Endodermal cell (in vitro differentiated cells): ENCODE data around the gene RNF2. TPM values are rescaled to one million over a fixed set of nuclear protein-coding genes. Genes with fewer than 3 reads are reported as not detected.
A peak's percentile ranks its signal among the peaks of the same experiment; 100 is the strongest.
"Not testable (repeated sequence)": the region's sequence is repeated elsewhere in the genome, so short reads cannot be mapped to it uniquely, and the experiment has no call there.

Experiments used
- DNase-seq: peaks from one replicate; pipeline ENCODE4 v3.0.0-alpha.2; 2017
- H3K27ac ChIP-seq: 2 replicates; pipeline ENCODE4 v1.5.1; 2013; ENCODE audit warnings: mild to moderate bottlenecking, low read depth, low read length, moderate library complexity
- H3K27me3 ChIP-seq: 2 replicates; pipeline ENCODE4 v1.6.1; 2013; ENCODE audit warnings: mild to moderate bottlenecking, low read length, moderate library complexity; ENCODE audit not compliant: insufficient read depth, control insufficient read depth, poor library complexity, severe bottlenecking
- H3K36me3 ChIP-seq: 2 replicates; pipeline ENCODE4 v1.7.0; 2013; ENCODE audit warnings: mild to moderate bottlenecking, low read length, moderate library complexity; ENCODE audit not compliant: control insufficient read depth, insufficient read depth
- H3K4me1 ChIP-seq: one replicate; pipeline ENCODE4 v1.7.0; 2013; ENCODE audit warnings: low read length; ENCODE audit not compliant: control insufficient read depth, insufficient read depth
- H3K4me3 ChIP-seq: 2 replicates; pipeline ENCODE4 v1.5.1; 2013; ENCODE audit warnings: mild to moderate bottlenecking, low read length, moderate library complexity
- H3K9ac ChIP-seq: 2 replicates; pipeline ENCODE4 v1.6.1; 2013; ENCODE audit warnings: mild to moderate bottlenecking, low read length, moderate library complexity; ENCODE audit not compliant: poor library complexity, severe bottlenecking; ENCODE audit errors: extremely low read depth
- H3K9me3 ChIP-seq: 2 replicates; pipeline ENCODE4 v1.6.1; 2013; ENCODE audit warnings: mild to moderate bottlenecking, low read length, moderate library complexity; ENCODE audit not compliant: control insufficient read depth
- H3K27ac Mint-ChIP-seq: 2 replicates; pipeline ENCODE4 v1.8.0; 2020; ENCODE audit warnings: mixed read lengths
- H3K27me3 Mint-ChIP-seq: 2 replicates; pipeline ENCODE4 v1.8.0; 2021; ENCODE audit warnings: mild to moderate bottlenecking, mixed read lengths; ENCODE audit not compliant: insufficient read depth
- H3K36me3 Mint-ChIP-seq: 2 replicates; pipeline ENCODE4 v1.8.0; 2020; ENCODE audit warnings: low read depth, mixed read lengths
- H3K4me1 Mint-ChIP-seq: 2 replicates; pipeline ENCODE4 v1.8.0; 2020; ENCODE audit warnings: mixed read lengths
- H3K4me3 Mint-ChIP-seq: 2 replicates; pipeline ENCODE4 v1.8.0; 2020; ENCODE audit warnings: mild to moderate bottlenecking, moderate library complexity, mixed read lengths
- H3K9me3 Mint-ChIP-seq: 2 replicates; pipeline ENCODE4 v1.8.0; 2020; ENCODE audit warnings: mild to moderate bottlenecking, mixed read lengths
- CTCF ChIP-seq: fragments of 200-600 bp; sonication (generic); conservative IDR thresholded peaks from 2 replicates; pipeline ENCODE4 v1.5.0; 2021; ENCODE audit warnings: antibody characterized with exemption, mild to moderate bottlenecking
- WGBS, 2 experiments: methylation state at CpG; one replicate each; pipeline versions ENCODE4 v1.1.5 to v1.1.7; 2013; ENCODE audit warnings: missing lambda C conversion rate in 2 of 2, mixed read lengths in 1 of 2; ENCODE audit not compliant: insufficient coverage in 1 of 2, insufficient read length in 1 of 2; 5-methylcytosine and 5-hydroxymethylcytosine counted together
- long read RNA-seq, 4 experiments: library from polyadenylated mRNA in 2 of 4; library from RNA in 1 of 4; library from capped mRNA in 1 of 4; stranded (forward) in 3 of 4; unstranded in 1 of 4; transcript quantifications; one replicate each; pipeline ENCODE4 v2.0.0, GENCODE V29; 2020 to 2021; ENCODE audit warnings: inconsistent platforms in 1 of 4
- polyA plus RNA-seq, 2 experiments: library from polyadenylated mRNA; stranded (reverse); fragments of 50-300 nt; gene quantifications; one replicate each; pipeline ENCODE4 v1.2.3, GENCODE V29; 2013
- total RNA-seq, 2 donors: library from RNA; stranded (reverse); fragmentation: NEBNext Ultra II Directional in 1 of 2; extraction: Animal tissue kit (Norgen Biotek cat#: 25700) in 1 of 2; gene quantifications; 2 replicates in 1 of 2; 3 replicates in 1 of 2; pipeline ENCODE4 v1.2.1, GENCODE V29; 2021

RNF2 gene
- 10 to 100 TPM; 61.1 to 66.9 TPM for total RNA-seq
- polyA plus RNA-seq (2013, experiment 1 of 2): 53.1 TPM
- polyA plus RNA-seq (2013, experiment 2 of 2): 49.7 TPM
- long read RNA-seq, experiment 1, transcript RNF2-202 (7 exons, 3,606 nt): major isoform, 7 of 19 reads
- long read RNA-seq, experiment 1, partial matches to known transcripts: 4 of 19 reads
- long read RNA-seq, experiment 1, other reads (novel, unspliced or antisense): 8 of 19 reads
- long read RNA-seq, experiment 2, transcript RNF2-202 (7 exons, 3,606 nt): major isoform, 58 of 73 reads
- long read RNA-seq, experiment 2, partial matches to known transcripts: 6 of 73 reads
- long read RNA-seq, experiment 2, other reads (novel, unspliced or antisense): 5 of 73 reads
- long read RNA-seq, experiment 3, transcript RNF2-202 (7 exons, 3,606 nt): major isoform, 222 of 259 reads
- long read RNA-seq, experiment 3, partial matches to known transcripts: 8 of 259 reads
- long read RNA-seq, experiment 3, other reads (novel, unspliced or antisense): 25 of 259 reads
- long read RNA-seq, experiment 4, transcript RNF2-202 (7 exons, 3,606 nt): major isoform, 41 of 47 reads
- long read RNA-seq, experiment 4, partial matches to known transcripts: 0 of 47 reads
- long read RNA-seq, experiment 4, other reads (novel, unspliced or antisense): 5 of 47 reads

- no peaks in the 10 kb centered on the region for H3K27me3 ChIP-seq
- no peak for TF ChIP-seq CTCF
- DNase-seq: peak; percentile 94
- 6 to 18% methylated on average over 29 to 89 of the region's 89 CpGs for WGBS, 2 experiments
- H3K27ac ChIP-seq: peak within 1 kb of the TSS; percentile 81
- H3K4me1 ChIP-seq: peaks cover 6% of the 10 kb centered on the region
- peaks cover 4% of the 10 kb centered on the region for H3K36me3 ChIP-seq
- Mint-ChIP-seq H3K9me3 (no peaks in the 10 kb centered on the region), H3K27ac (peak within 1 kb of the TSS; percentile 97), H3K27me3 (peaks cover 22% of the 10 kb centered on the region), H3K36me3 (peaks cover 5% of the 10 kb centered on the region), H3K4me3 (peak within 1 kb of the TSS; percentile 87), H3K4me1 (peaks cover 19% of the 10 kb centered on the region)
- H3K9ac ChIP-seq: peak within 1 kb of the TSS; percentile 81
- no peaks in the 10 kb centered on the region for H3K9me3 ChIP-seq
- peak within 1 kb of the TSS; percentile 96 for H3K4me3 ChIP-seq
Observed at GRCh38 chr1:185044981-185045813, at the start of gene RNF2. Gene RNF2, plus strand, starts transcription at chr1:185045558. Its CDS starts 41,996 bp downstream, at chr1:185087554.

GRCh38 chr1:184999974-185000373 is 45.4 kb upstream of the RNF2 start:
- not testable (repeated sequence) for H3K36me3 Mint-ChIP-seq, H3K27me3 ChIP-seq, H3K27ac ChIP-seq, H3K9ac ChIP-seq, DNase-seq, H3K4me1 Mint-ChIP-seq, H3K27ac Mint-ChIP-seq, H3K27me3 Mint-ChIP-seq, H3K36me3 ChIP-seq, H3K4me1 ChIP-seq, H3K9me3 ChIP-seq, H3K4me3 Mint-ChIP-seq, H3K4me3 ChIP-seq
- H3K9me3 Mint-ChIP-seq: peaks cover 12% of the 10 kb centered on the region
- 89 to 92% methylated on average over 5 to 6 of the region's 6 CpGs for WGBS, 2 experiments

GRCh38 chr1:185001312-185001880 is 44.0 kb upstream of the RNF2 start:
- H3K4me1 ChIP-seq, H3K36me3 ChIP-seq, H3K36me3 Mint-ChIP-seq, H3K27me3 Mint-ChIP-seq, H3K27ac ChIP-seq, H3K9me3 ChIP-seq, H3K4me1 Mint-ChIP-seq, H3K4me3 Mint-ChIP-seq, H3K27me3 ChIP-seq, H3K27ac Mint-ChIP-seq, H3K9ac ChIP-seq, H3K4me3 ChIP-seq: not testable (repeated sequence)
- H3K9me3 Mint-ChIP-seq: peaks cover 12% of the 10 kb centered on the region
- peak; percentile 52 for DNase-seq
- 94 to 97% methylated on average over 7 to 24 of the region's 26 CpGs for WGBS, 2 experiments
